Stimulated activated CD4-positive, alpha-beta T cell treated with anti-CD3 and anti-CD28 coated beads, Interleukin-12 subunit alpha, Interleukin-12 subunit beta, amount 100 ng/mL, for 4 hours (primary cell): ENCODE measurements around the gene ADAMTS10.
"Not testable (repeated sequence)": the region's sequence is repeated elsewhere in the genome, so short reads cannot be mapped to it uniquely, and the experiment has no call there.

Experiments
- DNase-seq: peaks from one replicate; pipeline ENCODE4 v3.0.0-alpha.2; 2020

ADAMTS10 gene

DNA sequence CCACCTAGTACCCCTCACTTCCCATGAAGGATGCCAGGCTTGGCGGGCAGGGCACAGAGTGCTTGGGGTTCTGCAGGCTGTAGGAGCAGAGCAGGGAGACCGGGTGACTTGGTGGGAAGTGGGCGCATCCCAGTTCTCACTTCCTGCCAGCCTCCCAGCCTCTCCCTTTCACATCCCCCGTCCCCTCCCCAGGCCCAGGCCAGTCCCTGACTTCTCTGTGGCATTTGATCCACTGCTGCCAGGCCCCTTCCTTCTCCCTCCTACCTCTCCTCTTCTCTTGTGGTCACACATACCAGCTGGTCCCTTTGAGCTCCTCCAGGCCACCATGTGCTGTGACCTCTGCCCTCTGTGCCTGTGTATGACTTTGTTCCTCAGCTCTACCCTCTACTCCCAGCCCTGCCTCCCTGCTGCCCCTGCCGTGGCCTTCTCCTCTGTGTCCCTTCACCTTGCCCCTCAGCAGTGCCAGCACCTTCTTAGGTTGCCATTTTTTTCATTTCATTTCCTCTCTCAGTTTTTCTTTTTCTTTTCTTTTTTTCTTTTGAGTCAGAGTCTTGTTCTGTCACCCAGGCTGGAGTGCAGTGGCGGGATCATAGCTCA lies 52.8 kb downstream of the ADAMTS10 start:
- no peak for DNase-seq

DNA sequence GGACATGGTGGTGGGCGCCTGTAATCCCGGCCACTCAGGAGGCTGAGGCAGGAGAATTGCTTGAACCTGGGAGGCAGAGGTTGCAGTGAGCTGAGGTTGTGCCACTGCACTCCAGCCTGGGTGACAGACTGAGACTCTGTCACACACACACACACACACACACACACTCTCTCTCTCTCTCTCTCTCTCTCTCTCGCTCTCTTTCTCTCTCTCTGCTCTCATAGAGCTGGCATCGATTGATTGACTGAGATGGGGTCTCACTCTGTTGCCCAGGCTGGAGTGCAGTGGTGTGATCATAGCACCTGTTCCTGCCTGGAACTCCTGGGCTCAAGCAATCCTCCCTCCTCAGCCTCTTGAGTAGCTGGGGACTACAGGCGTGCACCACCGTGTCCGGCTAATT lies 56.8 kb downstream of the ADAMTS10 start:
- not testable (repeated sequence) for DNase-seq

DNA sequence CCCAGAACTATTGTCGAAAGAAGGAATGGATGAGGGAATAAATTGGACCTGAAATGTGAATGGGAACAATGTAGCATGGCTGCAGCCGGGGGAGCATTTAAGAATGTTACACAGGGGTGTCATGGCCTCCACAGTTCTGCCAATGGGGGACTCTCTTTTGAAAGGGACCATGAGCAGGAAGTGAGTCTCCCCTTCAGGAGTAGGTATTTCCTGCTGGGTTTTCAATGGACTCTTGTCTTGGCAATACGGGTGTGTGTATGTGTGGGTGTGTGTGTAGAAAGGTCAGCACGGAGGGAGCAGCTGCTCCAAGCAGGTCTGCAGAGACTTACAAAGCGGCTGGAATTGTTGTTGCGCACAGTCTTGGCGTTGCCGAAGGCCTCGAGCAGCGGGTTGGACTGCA lies 57.7 kb downstream of the ADAMTS10 start:
- DNase-seq, result no peak

DNA sequence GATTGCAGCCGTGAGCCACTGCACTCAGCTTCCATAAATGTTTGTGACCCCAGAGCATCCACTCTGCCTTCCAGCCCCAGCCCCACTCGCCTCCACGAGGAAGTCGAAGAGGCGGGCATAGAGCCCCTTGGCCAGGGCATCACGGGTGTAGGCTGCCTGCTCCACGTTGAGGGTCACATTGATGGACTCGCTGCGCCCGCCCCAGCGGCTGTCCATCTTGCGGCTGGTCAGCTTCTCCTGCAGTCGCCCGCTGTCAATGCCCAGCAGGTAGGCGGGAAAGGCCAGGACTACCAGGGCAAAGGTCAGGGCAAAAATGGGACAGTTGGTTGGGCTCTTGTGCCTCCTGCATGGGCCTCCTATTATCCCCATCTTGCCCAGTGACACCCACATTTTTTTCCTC lies 60.4 kb downstream of the ADAMTS10 start:
- no peak for DNase-seq

DNA sequence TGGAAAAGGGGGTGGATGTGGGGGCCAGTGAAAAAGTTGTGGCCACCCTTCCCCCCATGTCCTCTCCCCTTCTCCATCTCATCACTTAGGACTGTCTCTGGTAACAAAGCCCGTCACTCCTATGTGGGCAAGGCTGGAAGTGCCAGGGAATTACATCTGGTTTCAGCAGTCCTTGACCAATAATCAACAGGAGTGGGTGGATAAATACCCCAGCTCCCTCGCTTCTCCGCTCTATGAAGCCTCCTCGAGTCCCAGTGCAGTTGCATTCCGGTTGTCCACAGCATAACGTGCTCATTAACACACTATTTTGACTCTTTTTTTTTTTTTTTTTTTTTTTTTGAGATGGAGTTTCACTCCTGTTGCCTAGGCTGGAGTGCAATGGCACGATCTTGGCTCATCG lies 64.8 kb downstream of the ADAMTS10 start:
- no peak for DNase-seq

DNA sequence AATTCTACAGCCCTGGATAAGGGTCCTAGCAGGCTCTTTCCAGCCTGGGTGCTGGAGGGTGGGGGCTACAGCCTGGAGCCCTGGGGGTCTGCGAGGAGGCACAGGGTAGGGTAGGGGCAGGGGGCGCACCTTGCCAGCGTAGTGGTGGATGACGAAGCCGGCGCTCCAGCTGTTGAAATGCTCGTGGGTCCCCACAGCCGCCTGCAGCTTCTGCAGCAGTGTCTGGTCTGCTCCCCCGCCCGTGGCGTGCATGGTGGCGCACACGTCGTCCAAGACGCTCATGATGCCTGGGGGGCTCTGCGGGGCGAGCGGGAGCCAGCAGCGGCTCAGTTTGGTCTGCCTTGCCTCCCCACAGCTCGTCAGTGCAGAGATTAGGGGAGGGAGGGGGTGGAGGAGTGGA lies 66.3 kb downstream of the ADAMTS10 start:
- no peak for DNase-seq

DNA sequence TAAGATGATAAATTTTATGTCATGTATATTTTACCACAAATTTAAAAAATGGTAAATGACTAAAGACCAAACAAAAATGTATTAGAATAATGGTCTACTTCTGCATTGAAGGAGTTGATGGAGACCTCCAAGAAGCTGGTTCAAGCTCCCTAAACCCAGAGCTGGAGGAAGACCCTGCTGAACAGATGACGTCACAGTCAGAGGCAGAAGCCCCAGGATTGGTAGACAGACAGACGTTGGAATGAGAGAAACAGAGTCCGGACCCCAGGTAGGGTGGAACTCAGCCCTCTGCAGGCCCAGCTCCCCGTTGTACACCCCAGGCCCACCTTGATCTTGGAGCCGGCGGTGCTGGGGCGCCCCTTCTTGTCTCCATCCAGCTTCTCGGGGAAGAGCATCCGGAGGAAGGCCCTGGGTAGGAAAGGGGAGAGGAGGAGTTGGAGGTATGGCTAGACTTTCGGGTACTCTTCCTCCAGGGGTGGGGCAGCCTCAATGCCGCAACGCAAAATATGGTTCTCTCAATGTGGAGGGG lies 70.8 kb downstream of the ADAMTS10 start:
- no peak for DNase-seq

DNA sequence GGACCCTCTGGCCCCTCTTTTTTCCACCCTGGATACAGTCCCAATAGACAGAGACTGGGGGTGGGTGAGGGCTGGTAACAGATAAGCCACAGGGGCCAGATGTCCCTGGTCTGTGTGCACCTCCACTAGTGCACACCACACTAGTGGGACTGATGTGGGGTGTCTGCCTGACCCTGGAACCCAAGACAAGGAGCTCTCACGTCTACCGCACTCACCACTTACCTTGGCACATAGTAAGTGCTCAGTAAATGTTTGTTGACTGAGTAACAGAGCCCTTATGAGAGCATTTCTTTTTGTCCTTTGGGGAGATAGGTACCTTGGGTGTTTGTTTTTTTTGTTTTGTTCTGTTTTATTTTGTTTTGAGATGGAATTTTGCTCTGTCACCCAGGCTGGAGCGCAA lies 73.4 kb downstream of the ADAMTS10 start:
- no peak for DNase-seq

DNA sequence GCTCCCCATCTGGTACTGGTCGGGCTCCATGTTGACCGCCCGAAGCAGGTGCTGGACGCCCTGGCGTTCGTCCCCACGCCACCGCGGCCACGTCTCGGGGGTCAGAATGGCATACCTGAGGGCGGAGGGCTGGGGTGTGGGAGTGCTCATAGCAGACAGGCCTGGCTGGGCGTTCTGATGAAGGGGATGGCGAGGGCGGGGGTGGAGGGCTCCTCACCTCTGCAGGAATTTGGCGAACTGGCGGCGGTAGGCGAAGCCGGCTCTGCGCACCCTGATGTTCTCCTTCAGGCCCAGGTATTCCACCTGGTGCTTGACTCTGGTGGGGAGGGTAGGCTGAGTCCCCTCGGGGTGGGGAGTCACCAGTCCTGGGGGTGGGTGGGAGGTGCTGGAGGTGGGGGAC lies 74.2 kb downstream of the ADAMTS10 start:
- DNase-seq, result no peak

DNA sequence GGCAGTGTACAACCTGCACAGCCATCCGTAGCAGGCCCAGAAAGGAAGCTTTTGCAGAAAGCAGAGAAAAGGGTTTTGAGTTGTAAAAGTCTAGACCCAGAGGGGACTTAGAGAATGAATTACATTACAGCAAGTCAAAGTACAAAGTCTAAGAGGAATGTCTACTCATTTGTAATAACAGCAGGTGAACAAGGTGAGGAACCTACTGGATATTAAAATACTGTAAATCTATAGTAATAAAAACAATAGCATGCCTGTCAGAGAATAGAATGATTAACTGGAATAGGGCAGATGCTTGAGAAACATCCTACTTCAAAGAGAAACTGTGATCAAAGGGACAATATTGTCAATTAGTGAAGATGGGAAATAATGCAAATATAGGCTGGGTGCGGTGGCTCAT lies 78.3 kb downstream of the ADAMTS10 start:
- DNase-seq, result no peak

DNA sequence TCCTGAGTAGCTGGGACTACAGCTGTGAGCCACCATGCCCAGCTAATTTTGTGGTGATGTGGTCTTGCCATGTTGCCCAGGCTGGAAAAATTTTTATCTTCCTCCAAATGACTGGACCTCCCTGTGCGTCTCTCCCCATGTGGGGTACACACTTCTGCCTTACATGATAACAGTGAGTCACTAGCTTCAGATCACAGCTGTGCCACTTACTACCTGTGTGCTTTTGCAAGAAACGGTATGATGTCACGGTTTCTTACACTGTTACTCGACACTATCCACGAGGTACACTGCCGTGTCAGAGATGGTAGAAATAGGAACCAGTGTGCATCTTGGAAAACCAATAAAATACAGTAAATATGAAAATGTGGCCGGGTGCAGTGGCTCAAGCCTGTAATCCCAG lies 79.0 kb downstream of the ADAMTS10 start:
- no peak for DNase-seq
